HFFc6 (cell line): ENCODE measurements around the gene KCNA5. TPM values are rescaled to one million over a fixed set of nuclear protein-coding genes. Genes with fewer than 3 reads are reported as not detected.

Experiments
- DNase-seq: peaks from one replicate; pipeline ENCODE4 v3.0.0-alpha.2; 2018
- H3K27ac Mint-ChIP-seq: 2 replicates; pipeline ENCODE4 v1.8.0; 2020; ENCODE audit warnings: mild to moderate bottlenecking, mixed read lengths
- H3K27me3 Mint-ChIP-seq: 2 replicates; pipeline ENCODE4 v1.8.0; 2021; ENCODE audit warnings: mild to moderate bottlenecking, moderate library complexity, mixed read lengths; ENCODE audit not compliant: insufficient read depth
- H3K36me3 Mint-ChIP-seq: 2 replicates; pipeline ENCODE4 v1.8.0; 2021; ENCODE audit warnings: low read depth, mixed read lengths
- H3K4me1 Mint-ChIP-seq: 2 replicates; pipeline ENCODE4 v1.8.0; 2020; ENCODE audit warnings: low read depth, mixed read lengths
- H3K4me3 Mint-ChIP-seq: 2 replicates; pipeline ENCODE4 v1.8.0; 2020; ENCODE audit warnings: mild to moderate bottlenecking, moderate library complexity, mixed read lengths
- H3K9me3 Mint-ChIP-seq: 2 replicates; pipeline ENCODE4 v1.8.0; 2020; ENCODE audit warnings: mild to moderate bottlenecking, mixed read lengths
- total RNA-seq, 6 experiments: library from RNA; stranded (reverse); fragmentation: NEBNext Ultra II Directional; extraction: Animal tissue kit (Norgen Biotek cat#: 25700); gene quantifications; 2 replicates in 1 of 6; 3 replicates in 5 of 6; pipeline ENCODE4 v1.2.3, GENCODE V29; 2021
- TF ChIP-seq, protein P1 (sequence below): fragments of 200-600 bp; sonication (generic); IDR thresholded peaks from 2 replicates; pipeline ENCODE4 v1.5.0; 2021; ENCODE audit warnings: antibody characterized with exemption, mild to moderate bottlenecking

The KCNA5 gene
- total RNA-seq, 6 experiments from 2014 or later: not detected

DNA sequence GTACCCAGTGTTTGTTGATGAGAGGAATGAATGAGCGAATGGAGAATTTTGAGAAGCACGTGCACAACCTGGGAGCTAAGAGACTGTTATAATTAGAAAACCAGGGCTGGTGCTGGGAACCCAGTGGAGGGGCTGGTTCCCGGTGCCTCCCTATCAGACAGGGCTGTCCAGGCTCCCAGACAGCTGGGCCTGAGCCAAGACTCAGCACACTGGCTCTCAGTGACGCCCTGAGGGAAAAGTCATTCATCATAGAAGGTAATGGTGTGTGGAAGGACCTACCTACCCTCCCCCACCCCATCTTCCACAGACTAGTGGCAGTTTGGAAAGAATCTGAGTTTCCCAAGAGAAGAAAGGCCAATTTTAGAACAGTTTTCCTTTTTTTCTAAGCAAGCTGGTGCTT is 34.7 kb downstream of the KCNA5 start:
- H3K4me1 Mint-ChIP-seq: no peaks in the 10 kb centered on the region; the same call in 1 of the 2 replicates
- H3K27ac Mint-ChIP-seq: no peak overlapping the region
- H3K27me3 Mint-ChIP-seq: peaks cover 36% of the 10 kb centered on the region
- no peak overlapping the region for H3K4me3 Mint-ChIP-seq
- no peaks in the 10 kb centered on the region for H3K9me3 Mint-ChIP-seq
- DNase-seq: no peak
- TF ChIP-seq, protein P1, sequence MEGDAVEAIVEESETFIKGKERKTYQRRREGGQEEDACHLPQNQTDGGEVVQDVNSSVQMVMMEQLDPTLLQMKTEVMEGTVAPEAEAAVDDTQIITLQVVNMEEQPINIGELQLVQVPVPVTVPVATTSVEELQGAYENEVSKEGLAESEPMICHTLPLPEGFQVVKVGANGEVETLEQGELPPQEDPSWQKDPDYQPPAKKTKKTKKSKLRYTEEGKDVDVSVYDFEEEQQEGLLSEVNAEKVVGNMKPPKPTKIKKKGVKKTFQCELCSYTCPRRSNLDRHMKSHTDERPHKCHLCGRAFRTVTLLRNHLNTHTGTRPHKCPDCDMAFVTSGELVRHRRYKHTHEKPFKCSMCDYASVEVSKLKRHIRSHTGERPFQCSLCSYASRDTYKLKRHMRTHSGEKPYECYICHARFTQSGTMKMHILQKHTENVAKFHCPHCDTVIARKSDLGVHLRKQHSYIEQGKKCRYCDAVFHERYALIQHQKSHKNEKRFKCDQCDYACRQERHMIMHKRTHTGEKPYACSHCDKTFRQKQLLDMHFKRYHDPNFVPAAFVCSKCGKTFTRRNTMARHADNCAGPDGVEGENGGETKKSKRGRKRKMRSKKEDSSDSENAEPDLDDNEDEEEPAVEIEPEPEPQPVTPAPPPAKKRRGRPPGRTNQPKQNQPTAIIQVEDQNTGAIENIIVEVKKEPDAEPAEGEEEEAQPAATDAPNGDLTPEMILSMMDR: no peak
- H3K36me3 Mint-ChIP-seq: no peaks in the 10 kb centered on the region

DNA sequence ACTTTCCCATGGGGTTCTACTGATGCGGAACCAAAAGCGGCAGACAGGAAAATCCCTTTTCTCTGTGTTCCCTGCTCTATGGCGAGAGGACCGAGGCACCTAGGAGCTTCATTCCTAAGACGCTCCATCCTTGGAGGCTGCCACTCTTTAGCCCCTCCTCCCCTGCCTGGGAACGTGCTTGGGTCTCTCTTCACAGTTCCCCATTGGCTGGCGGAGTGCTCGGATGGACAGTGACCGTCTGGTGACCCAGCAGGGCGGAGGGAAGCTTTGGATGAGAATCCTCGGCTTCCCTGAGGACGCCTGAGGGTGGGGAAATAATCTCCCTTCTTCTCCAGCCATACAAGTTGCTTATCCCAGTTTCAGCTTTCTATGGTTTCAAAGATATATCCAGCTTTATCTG is 37.3 kb downstream of the KCNA5 start:
- H3K36me3 Mint-ChIP-seq: no peaks in the 10 kb centered on the region
- peaks cover 24% of the 10 kb centered on the region for H3K4me1 Mint-ChIP-seq
- H3K4me3 Mint-ChIP-seq: no peak overlapping the region
- no peak for DNase-seq
- peaks cover 33% of the 10 kb centered on the region for H3K27me3 Mint-ChIP-seq
- TF ChIP-seq, protein P1: no peak
- H3K27ac Mint-ChIP-seq: no peak overlapping the region
- H3K9me3 Mint-ChIP-seq: no peaks in the 10 kb centered on the region

DNA sequence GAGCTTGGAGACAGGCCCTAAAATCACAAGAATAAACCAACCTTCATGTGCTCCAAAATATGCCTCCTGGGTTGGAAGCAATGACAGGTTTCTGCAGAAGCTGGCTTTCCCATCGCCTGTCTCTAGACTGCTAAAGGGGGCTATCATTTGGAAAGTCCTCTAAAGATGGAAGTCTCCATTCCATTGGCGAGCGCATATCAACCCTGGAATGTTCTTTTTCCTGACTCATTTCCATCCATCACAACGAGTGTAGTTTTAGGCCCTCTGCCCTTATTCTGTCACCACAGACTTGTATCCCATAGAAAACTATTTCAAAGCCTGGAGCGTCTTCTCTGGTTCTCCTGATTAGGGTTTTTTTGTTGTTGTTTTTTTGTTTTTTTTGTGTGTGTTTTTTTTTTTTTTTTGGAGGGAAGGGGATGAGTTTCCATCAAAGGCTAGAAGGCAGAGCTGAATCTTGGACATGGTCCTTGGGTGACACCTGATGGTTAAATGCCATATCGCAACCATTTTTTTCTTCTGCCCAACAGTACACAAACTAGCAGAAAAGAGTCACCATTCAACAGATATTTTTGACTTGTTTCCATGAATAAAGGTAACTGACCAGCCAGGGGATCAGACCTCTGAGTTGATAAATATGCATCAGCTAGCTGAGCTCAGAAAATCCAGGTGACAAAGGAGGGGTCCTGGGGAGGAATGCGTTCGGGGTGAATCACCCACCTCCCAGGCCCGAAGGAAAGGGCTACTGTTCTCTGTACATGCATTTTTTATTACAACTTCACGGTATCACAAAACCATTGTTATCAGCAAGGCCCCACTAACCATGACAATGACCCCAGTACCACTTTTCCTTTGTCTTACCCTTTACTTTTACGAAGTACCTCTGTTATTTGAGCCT is 40.5 kb downstream of the KCNA5 start:
- peaks cover 37% of the 10 kb centered on the region for H3K4me1 Mint-ChIP-seq
- no peaks in the 10 kb centered on the region for H3K9me3 Mint-ChIP-seq
- no peak overlapping the region for H3K27ac Mint-ChIP-seq
- DNase-seq: peak; percentile 54
- H3K36me3 Mint-ChIP-seq: no peaks in the 10 kb centered on the region
- TF ChIP-seq, protein P1: peak; percentile 82
- no peak overlapping the region for H3K4me3 Mint-ChIP-seq
- peaks cover 13% of the 10 kb centered on the region for H3K27me3 Mint-ChIP-seq

DNA sequence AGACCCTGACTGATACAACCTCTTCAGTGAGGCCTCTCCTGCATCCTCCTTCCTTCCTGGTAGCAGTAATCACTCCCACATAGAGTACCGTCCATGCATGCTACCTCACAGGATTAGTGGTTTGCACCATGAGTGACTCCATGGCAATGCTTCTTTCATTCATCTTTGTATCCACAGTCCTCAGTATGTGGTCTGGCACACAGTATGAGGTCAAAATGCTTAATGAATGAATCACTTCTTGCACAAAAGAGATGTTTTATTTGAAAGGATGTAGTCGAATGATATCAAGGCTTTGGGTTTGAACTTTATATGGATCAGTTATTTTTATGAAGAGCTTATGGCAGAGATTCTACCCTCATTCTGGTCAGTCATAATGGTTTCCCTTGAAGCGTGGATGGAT is 42.2 kb downstream of the KCNA5 start:
- DNase-seq: peak; percentile 91
- peak overlapping the region; percentile 70 for H3K27ac Mint-ChIP-seq
- H3K4me3 Mint-ChIP-seq: 0 out of 2 replicates have a peak overlapping the region, but pooled peaks have one; percentile 7
- peaks cover 38% of the 10 kb centered on the region for H3K4me1 Mint-ChIP-seq
- no peaks in the 10 kb centered on the region for H3K9me3 Mint-ChIP-seq
- H3K27me3 Mint-ChIP-seq: peaks cover 4% of the 10 kb centered on the region
- TF ChIP-seq, protein P1: no peak
- no peaks in the 10 kb centered on the region for H3K36me3 Mint-ChIP-seq

DNA sequence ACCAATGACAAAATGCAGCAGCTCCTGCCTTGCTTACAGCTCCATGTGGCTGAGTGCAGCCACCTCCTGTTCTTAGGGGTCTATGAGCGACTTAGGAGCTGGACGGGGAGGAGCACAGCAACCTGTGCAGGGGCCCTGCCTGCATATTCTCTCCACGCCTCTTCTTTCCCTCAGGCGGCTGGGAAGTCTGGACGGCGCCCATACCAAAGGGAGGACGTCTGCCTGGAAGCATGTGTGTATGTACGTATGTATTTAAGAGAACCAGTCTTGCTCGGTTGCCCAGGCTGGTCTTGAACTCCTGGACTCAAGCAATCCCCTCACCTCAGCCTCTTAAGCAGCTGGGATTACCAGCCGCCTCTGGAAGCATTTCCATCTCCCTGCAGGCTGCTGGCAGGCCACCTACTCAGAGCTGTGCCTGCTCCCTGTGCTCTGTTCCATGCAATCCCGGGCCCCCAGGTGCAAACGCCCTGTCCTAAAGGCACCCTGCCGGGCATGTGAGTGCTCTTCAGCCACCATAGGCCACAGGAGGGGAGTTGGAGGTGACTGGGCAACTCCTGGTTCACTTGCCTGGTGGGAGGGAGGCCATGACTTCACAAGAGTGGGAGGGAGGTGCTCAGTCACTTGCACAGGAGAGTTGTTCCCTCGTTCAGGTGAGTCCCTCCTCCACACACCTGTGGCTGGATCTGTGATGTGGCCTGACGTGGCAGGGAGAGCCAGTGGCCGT is 44.3 kb downstream of the KCNA5 start:
- H3K27ac Mint-ChIP-seq: no peak overlapping the region
- no peaks in the 10 kb centered on the region; the same call in 1 of the 2 replicates for H3K27me3 Mint-ChIP-seq
- TF ChIP-seq, protein P1: no peak
- DNase-seq: no peak
- no peak overlapping the region for H3K4me3 Mint-ChIP-seq
- H3K36me3 Mint-ChIP-seq: no peaks in the 10 kb centered on the region
- H3K4me1 Mint-ChIP-seq: peaks cover 38% of the 10 kb centered on the region
- H3K9me3 Mint-ChIP-seq: no peaks in the 10 kb centered on the region
